ENCODE results near the gene ACOX1.

DNA sequence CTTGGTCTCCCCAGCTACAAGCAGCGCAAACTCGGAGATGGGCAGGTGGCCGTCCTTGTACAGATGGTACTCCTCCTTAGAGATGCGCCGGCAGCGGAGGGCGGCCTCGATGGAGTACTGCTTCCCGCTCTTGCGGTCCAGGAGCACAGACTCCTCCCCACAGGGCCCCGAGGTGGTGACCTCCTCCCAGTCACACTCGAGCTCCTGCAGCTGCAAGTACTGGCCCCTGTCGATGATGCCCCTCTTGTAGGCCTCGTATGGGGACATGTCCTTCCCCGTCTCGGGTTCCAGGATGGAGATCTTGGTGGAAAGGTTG lies 28.8 kb upstream of the ACOX1 start:
- TF ChIP-seq SETDB1 (IDR thresholded peaks at IDR 0.05; ENCODE audit: insufficient read length, low read length) = no peak
- no peak for TF ChIP-seq SP2 (tag by site-specific recombination; IDR thresholded peaks at IDR 0.05)
- TF ChIP-seq ZBTB7A (tag by site-specific recombination; IDR thresholded peaks at IDR 0.05; ENCODE audit: low read depth) = no peak
- TF ChIP-seq, protein P1, sequence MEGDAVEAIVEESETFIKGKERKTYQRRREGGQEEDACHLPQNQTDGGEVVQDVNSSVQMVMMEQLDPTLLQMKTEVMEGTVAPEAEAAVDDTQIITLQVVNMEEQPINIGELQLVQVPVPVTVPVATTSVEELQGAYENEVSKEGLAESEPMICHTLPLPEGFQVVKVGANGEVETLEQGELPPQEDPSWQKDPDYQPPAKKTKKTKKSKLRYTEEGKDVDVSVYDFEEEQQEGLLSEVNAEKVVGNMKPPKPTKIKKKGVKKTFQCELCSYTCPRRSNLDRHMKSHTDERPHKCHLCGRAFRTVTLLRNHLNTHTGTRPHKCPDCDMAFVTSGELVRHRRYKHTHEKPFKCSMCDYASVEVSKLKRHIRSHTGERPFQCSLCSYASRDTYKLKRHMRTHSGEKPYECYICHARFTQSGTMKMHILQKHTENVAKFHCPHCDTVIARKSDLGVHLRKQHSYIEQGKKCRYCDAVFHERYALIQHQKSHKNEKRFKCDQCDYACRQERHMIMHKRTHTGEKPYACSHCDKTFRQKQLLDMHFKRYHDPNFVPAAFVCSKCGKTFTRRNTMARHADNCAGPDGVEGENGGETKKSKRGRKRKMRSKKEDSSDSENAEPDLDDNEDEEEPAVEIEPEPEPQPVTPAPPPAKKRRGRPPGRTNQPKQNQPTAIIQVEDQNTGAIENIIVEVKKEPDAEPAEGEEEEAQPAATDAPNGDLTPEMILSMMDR (tag by site-specific recombination; IDR thresholded peaks at IDR 0.05) = no peak
- TF ChIP-seq YY1 (tag by site-specific recombination; IDR thresholded peaks at IDR 0.05) = no peak
- no peak for TF ChIP-seq ZNF324 (tag by site-specific recombination; IDR thresholded peaks at IDR 0.05)
- TF ChIP-seq, protein P2, sequence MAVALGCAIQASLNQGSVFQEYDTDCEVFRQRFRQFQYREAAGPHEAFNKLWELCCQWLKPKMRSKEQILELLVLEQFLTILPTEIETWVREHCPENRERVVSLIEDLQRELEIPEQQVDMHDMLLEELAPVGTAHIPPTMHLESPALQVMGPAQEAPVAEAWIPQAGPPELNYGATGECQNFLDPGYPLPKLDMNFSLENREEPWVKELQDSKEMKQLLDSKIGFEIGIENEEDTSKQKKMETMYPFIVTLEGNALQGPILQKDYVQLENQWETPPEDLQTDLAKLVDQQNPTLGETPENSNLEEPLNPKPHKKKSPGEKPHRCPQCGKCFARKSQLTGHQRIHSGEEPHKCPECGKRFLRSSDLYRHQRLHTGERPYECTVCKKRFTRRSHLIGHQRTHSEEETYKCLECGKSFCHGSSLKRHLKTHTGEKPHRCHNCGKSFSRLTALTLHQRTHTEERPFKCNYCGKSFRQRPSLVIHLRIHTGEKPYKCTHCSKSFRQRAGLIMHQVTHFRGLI (tag by site-specific recombination; IDR thresholded peaks at IDR 0.05) = no peak
- TF ChIP-seq ZNF48 (tag by site-specific recombination; IDR thresholded peaks at IDR 0.05) = no peak
- TF ChIP-seq ZIC2 (tag by site-specific recombination; IDR thresholded peaks at IDR 0.05) = no peak
- TF ChIP-seq ZNF571 (tag by site-specific recombination; IDR thresholded peaks at IDR 0.05) = no peak
- no peak for TF ChIP-seq ZNF24 (tag by site-specific recombination; IDR thresholded peaks at IDR 0.05)
- no peak for TF ChIP-seq ZNF768 (tag by site-specific recombination; IDR thresholded peaks at IDR 0.05)

All from HEK293 (cell line).